COLO668 (cell line): ENCODE data around the gene DYNLT2B.
"Not testable (repeated sequence)": the region's sequence is repeated elsewhere in the genome, so short reads cannot be mapped to it uniquely, and the experiment has no call there.

Experiments
- DNase-seq: peaks from one replicate; lab custom pipeline; 2025; ENCODE audit not compliant: unreplicated experiment; lab: John Stamatoyannopoulos, UW

Gene DYNLT2B

DNA sequence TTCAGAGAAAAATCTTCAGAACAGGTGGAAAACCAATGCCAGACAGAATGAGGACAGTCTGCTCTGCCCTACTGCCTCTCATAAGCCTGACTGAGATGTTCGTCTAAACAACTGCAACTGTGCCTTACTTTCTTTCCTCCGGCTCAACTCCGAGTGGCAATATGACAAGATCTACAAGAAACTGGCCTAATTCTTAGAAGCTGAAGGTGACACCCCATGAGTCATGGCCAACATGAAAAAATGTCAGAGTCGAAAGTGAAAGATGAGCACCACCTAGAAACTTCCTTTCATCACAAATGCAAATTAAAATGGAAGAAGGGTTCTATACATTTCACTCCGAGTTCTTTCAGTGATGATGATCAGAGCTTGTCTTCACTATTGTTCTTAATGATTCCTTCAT is 43.5 kb downstream of the DYNLT2B start:
- DNase-seq, result no peak

DNA sequence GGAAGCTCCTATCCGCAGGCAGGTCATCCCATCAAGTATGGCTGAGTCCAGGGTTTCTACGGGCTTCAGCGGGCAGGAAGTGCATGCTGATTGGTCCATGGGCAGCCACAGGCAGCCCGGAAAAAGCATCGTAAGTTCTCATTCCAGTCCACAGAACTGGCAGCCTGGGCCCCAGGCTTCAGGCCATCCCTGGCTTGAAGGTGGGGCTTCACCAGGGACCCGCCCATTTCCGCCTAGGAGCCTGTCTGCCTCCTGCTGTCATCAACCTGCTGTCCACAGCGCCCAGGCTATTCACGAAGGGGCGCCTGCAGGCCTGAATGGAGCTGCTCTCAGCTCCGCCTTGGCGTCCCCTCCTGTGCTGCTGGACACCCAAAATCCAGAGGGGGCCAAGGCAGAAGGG is 44.4 kb downstream of the DYNLT2B start:
- DNase-seq, result no peak

DNA sequence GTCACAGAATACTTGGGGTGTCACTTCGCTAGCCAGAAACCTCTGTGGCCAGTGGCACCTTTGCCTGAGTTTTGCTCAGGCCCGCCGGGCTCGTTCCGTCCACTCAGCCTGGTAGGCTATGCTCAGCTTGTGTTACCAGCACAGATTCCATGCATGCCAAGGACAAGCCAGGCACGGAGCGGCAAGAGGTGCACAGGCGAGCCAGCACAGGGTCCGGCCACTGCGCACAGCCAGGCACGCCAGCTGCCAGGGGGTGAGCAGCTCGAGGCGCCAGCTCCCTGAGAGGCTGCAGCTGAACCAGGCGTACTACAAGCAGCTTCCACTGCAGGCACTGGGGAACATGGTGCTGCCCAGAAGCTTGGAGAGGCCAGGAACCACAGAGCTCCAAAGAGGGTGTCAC is 45.2 kb downstream of the DYNLT2B start:
- DNase-seq, result no peak

DNA sequence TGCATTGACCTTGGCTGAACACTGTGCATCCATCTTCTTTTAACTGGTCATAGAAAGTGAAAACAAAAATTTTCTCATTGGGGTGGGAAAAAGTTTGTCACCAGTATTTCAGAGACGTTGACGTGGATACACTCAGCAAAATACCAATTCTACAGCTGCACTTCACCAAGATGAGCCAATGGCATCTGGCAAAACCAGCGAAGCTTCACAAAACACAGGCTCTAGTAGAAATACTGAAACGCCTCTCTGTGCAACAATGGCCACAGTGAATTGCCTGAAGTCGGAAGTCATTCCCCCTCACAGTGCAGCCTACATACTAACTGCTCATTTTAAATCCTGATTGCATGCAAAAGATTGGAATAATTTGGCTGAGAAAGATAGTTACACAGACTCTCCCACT is 47.5 kb downstream of the DYNLT2B start:
- DNase-seq, result no peak

DNA sequence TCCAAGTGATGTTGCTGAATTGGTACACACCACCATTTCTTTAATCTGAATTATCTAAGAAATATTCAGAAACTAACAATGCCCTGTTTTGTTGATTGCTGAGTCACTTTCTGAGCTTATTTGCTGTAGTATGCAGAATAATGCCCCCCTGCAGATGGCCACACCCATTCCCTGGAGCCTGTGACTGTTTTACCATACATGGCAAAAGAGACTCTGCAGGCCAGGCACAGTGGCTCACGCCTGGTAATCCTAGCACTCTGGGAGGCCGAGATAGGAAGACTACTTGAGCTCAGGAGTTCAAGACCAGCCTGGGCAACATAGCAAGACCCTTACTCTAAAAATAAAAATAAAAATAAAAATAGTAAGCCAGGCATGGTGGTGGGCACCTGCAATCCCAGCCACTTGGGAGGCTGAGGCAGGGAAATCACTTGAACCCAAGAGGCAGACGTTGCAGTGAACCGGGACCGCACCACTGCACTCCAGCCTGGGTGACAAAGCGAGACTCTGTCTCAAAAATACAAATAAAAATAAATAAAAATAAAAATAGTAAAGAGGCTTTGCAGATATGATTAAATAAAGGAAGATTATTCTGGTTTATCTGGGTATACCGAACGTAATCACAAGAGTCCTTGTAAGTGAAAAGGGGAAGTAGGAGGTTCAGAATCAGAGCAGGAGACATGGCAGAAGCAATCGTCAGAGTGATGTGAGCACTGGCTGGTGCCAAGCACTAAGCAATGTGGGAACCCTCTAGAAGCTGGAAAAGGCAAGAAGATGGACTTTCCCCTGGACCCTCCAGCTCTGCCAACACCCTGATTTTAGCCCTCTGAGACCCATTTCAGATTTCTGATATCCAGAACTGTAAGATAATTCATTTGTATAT is 49.5 kb downstream of the DYNLT2B start:
- no peak for DNase-seq

DNA sequence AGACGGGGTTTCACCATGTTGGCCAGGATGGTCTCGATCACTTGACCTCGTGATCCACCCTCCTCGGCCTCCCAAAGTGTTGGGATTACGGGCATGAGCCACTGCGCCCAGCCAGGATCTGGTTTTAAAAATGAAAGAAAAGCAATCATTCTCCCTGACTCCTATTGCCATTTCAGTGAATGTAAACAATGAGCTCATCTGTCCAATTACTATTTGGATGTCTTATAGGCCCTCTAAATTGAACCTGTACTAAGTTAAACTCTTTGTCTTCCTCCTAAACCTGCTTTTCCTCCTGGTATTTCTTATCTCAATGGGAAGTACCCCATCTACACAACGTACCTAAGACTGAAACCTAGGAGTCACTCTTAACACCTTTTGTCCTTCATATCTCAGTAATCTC is 54.2 kb downstream of the DYNLT2B start:
- no peak for DNase-seq

DNA sequence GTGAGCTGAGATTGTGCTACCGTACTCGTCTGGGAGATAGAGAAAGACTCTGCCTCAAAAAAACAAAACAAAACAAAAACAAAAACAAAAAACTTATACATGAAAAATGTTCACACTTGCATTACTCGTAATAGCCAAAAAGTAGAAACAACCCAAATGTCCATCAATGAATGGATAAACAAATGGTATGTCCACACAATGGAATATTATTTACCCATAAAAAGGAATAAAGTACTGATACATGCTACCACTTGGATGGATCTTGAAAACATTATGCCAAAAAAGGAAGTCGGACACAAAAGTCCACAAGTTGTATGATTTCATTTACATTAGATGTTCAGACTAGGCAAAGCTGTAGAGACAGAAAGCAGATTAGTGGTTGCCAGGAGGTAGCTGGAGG is 57.3 kb downstream of the DYNLT2B start:
- DNase-seq, result no peak

DNA sequence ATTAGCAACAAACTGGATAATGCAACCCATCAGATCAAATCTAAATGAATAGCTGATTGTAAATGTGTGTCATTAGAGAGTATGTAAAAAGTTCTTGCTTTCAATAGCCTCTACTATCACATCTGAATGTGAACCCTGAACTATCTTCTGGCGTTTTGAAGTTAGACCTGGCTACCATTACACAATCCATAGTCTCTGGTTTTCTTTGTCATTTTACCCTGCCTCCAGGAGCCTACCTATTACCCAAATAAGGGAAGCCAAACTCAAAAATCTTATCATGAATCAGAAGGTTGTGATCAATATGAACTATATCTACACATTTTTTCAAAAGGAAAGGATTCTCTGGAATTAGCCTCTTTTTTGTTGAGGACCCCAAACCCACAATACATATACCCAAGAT is 62.3 kb downstream of the DYNLT2B start:
- no peak for DNase-seq

DNA sequence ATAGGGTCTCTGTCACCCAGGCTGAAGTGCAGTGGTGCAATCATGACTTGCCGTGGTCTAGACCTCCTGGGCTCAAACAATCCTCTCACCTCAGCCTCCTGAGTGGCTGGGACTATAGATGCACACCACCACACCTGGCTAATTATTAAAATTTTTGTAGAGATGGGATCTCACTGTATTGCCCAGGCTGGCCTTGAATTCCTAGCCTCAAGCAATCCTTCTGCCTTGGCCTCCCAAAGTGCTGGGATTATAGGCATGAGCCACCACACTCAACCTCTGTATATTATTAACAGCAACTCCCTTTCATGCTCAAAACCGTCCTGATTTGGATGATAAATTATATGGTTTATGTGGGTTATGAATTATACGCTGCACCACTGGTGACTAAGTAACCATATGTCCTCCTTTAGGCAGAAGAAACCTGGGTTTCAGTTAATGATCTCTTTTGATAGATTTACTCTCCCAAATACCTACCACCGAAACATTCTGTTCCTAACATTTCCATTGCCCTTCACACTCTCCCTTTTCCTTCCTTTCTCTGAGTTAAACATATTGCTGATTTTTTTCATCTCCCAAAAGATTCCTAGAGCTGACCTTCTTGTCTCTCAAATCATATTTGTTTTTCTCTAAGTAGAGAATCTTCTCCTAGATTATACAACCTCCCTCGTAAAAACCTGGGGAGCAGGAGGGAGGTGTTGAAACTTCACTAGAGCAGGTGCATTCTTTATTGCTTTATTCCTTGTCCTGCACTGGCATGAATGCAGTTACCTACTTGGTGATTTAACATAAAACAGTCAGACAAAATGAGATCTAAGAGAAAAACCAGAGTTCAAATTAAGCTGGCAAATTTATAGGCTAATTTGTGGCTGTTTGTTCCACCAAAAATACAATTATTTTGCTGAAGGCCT is 63.4 kb downstream of the DYNLT2B start:
- no peak for DNase-seq

DNA sequence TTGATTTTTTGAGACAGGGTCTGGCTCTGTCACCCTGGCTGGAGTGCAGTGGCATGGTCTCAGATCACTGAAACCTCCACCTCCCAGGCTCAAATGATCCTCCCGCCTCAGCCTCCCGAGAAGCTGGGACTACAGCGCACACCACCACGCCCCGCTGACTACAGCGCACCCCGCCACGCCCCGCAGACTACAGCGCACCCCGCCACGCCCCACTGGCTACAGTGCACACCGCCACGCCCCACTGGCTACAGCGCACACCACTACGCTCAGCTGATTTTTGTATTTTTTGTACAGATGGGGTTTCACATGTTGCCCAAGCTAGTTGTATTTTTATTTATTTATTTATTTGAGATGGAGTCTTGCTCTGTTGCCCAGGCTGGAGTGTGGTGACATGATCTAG is 66.1 kb downstream of the DYNLT2B start:
- no peak for DNase-seq

DNA sequence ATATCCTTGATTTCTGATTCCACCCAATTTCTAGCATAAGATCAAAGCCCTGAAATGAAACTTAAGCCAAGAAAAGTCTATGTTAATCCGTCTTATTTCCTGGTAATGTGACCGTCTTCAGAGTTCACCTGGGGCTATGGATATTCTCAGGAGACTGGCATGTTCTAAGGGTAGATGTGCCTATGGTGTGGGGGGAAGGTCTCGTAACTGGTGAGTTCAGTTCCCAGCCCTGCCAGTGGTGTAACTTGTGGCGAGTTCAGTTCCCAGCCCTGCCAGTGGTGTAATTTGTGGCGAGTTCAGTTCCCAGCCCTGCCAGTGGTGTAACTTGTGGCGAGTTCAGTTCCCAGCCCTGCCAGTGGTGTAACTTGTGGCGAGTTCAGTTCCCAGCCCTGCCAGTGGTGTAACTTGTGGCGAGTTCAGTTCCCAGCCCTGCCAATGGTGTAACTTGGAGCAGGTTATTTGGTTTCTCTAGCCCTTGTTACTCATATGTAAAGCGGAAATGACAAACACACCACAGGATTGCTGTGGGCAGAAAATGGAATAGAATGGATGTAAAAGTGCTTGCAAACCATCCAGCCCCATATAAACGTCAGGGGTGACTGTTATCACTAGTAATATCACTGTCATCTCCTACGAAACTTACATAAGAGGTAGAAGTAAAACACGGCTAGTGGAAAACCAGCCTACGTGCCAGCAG is 71.3 kb downstream of the DYNLT2B start:
- no peak for DNase-seq

DNA sequence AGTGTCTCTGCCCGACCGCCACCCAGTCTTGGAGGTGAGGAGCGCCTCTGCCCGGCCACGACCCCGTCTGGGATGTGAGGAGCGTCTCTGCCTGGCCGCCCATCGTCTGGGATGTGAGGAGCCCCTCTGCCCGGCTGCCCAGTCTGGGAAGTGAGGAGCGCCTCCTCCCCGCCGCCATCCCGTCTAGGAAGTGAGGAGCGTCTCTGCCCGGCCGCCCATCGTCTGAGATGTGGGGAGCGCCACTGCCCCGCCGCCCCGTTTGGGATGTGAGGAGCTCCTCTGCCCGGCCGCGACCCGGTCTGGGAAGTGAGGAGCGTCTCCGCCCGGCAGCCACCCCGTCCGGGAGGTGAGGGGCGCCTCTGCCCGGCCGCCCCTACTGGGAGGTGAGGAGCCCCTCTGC is 73.9 kb downstream of the DYNLT2B start:
- not testable (repeated sequence) for DNase-seq

DNA sequence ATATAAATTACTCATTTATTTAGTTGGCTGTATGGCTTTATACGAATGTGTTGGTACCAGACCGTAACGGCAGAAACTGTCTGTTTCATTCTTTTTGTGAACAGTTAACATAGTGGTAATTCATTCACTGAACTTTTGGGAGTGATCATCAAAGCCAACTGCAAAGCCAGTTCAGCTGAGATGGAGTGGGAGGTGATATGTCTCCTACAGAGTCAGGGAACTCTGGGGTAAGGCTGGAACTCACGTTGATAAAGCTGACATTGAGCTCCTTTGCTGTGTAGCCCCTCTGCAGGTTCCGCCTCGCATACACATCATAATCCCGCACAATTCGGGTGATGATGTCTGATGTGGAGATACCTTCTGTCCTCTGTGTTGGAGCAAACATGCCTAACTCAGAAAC is 76.3 kb downstream of the DYNLT2B start:
- no peak for DNase-seq
